GM18498 (cell line): Measurements from ENCODE around the gene SAPCD1.
"Not testable (repeated sequence)": the region's sequence is repeated elsewhere in the genome, so short reads cannot be mapped to it uniquely, and the experiment has no call there.

ENCODE experiments used
- ATAC-seq: cut with Tn5 transposase; IDR thresholded peaks from one replicate; pipeline ENCODE4 v1.9.1; 2021; ENCODE audit warnings: mild to moderate bottlenecking, moderate library complexity; ENCODE audit not compliant: unreplicated experiment

The SAPCD1 gene

GRCh38 chr6:31795616-31796298, 33.3 kb downstream of the SAPCD1 start, which contains the start of gene VARS1:
VARS1 (minus strand) TSS chr6:31795752; CDS start chr6:31795217, 535 bp downstream.
- peak; percentile 87 for ATAC-seq

GRCh38 chr6:31796993-31797385, 34.5 kb downstream of the SAPCD1 start:
- ATAC-seq, result no peak

DNA sequence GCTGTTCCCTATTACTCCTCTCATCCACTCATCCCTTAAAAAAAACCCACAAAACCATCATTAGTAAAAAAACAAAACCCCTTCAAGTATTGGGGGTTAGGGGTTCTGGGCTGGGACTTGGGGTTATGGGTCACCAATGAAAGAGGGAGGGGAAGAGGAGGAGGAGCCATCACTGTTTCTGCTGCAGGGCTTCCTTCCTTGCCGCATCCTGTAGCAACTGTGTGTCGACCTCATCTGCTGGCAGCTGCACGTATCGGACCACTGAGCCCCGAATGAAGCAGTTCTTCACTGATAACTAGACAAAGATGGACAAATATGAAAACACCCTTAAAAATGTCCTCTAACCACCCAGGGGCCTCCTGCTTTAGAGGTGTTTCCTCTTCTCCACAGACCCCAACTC, 35.1 kb downstream of the SAPCD1 start:
- no peak for ATAC-seq

GRCh38 chr6:31799781-31800180, 37.3 kb downstream of the SAPCD1 start:
- ATAC-seq, result no peak

- not testable (repeated sequence) for ATAC-seq
These were observed 38.8 kb downstream of the SAPCD1 start for GRCh38 chr6:31801031-31801927.

DNA sequence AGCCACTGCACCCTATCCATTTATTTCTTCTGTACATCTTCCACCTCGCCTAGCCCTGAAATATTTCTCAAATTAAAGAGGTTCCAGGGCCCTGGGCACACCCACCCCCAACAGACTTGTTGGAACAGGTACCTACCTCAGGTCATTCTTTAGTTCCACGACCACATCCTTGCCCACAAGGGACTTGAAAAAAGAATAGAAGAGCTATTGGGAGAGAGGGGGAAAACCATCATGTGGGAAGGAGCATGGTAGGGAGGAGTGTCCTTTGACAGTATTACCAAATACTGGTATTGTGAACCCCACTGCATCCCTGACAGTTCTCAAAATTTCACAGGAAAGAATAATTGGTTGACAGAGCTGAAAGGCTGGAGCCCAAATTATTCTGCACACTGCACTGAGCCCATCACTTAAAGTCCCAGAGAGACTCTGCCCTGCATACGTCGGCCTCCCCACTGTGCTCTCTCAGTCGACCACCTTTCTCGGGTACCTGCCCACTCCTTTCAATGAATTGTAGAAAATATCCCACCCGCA, 43.5 kb downstream of the SAPCD1 start:
- ATAC-seq, result peak; percentile 8

DNA sequence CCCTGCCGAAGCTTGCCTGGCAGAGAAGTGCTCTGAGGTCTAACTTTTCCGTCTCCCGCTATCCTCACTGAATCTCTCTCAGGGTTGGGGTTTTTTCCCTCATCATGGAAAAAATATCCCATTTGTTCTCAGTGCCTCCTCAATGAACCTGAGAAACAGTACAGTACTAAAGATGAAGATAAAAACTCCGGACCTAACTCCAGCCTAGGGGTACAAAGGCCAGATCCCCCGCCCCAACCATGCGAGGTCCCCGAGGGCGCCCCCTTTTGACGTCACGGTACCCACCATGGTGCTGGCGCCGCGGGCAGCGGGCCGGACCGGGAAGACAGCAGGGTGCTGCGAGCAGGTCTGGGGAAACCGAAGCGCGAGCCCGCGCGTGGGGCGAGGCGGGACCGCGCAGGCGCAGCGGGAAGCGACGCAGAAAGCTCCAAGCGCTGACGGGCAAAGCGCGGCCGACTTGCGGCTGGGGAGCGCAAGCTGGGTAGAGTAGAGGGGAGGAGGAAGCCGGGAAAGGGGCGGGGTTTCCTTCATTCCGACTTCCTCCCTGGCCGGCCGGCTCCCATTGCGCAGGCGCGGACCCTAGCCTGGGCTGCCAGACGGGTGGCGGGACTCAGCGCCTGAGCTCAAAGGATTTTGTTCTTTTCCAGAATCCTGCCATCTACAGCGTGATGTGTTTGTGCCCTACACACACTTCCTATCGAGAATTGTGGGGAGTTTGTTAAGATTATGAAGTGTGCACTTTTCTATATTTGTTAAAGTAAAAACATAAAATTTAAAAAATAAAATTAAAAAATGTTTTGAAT, 44.2 kb downstream of the SAPCD1 start, which contains the start of gene LSM2:
LSM2 (minus strand) TSS at position 497 of the 803 bp plus-strand sequence; CDS start at position 288, 209 bp downstream.
- ATAC-seq, result peak; percentile 93

GRCh38 chr6:31808599-31808998, 46.1 kb downstream of the SAPCD1 start:
- not testable (repeated sequence) for ATAC-seq

DNA sequence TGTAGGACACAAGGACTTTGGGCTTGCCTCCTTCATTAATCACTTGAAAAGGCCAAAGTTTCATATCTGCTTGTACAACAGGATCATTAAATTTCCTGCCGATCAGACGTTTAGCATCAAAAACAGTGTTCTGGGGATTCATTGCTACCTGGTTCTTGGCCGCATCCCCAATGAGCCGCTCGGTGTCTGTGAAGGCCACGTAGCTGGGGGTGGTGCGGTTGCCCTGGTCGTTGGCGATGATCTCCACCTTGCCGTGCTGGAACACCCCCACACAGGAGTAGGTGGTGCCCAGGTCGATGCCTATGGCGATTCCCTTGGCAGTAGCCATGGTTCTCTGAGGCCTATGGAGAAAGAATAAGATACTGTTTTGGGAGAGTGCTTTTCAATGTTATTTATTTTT, 49.2 kb downstream of the SAPCD1 start:
- no peak for ATAC-seq

DNA sequence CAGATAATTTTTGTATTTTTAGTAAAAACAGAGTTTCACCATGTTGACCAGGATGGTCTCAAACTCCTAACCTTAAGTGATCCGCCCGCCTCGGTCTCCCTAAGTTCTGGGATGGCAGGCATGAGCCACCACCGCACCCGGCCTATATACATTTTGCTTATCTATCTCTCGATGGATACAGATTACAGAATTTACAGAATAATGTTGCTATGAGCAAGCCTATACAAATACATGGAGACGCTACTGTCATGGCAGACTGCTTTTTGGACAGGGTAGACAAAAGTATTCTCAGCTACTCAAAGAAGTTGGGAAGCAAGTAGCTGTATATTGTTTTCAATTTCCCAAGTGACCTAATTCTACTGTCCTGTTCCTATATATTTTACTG, 51.0 kb downstream of the SAPCD1 start:
- ATAC-seq, result no peak
